HK-2 (cell line): ENCODE measurements around the gene SMARCA2.

Experiments
- DNase-seq: peaks from one replicate; pipeline ENCODE4 v3.0.0-alpha.2; 2018; ENCODE audit not compliant: unreplicated experiment

SMARCA2 gene

DNA sequence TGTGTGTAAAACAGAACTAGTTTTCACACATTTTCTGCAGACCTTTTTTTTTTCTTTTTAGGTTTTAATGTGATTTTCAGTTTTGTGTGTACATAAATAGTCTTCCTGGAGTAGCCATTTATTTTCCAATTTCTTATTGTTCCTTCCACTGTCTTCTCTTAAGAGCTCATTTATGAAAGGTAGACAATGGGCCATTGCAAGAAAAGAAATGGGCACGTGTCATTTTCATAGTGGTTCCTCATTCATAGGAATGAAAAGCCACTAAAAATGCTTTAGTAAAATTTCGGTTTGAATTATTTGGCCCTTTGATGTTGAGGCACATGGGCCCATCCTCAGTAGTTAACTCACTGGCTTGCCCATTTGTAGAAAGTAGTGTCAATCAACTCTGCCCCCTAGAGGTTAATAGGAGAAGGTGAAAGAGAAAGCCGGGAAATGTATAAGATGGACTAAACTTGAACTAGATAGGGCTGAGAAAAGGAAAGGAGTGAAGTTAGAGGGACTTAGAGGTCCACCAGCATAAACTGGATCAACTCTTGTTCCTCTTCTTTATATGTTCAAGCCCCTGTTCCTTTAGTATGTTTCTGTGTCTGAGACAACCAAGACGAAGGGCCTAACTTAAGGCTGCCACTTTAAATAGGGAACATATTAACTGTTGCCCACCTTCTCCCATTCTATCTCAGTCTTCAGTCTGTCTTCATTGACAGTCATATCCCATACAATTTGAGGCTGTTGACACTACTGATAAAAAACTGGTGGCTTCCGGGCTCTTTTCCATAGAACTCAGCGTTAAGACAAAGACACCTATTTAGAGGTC, 72.6 kb downstream of the SMARCA2 start:
- no peak for DNase-seq

DNA sequence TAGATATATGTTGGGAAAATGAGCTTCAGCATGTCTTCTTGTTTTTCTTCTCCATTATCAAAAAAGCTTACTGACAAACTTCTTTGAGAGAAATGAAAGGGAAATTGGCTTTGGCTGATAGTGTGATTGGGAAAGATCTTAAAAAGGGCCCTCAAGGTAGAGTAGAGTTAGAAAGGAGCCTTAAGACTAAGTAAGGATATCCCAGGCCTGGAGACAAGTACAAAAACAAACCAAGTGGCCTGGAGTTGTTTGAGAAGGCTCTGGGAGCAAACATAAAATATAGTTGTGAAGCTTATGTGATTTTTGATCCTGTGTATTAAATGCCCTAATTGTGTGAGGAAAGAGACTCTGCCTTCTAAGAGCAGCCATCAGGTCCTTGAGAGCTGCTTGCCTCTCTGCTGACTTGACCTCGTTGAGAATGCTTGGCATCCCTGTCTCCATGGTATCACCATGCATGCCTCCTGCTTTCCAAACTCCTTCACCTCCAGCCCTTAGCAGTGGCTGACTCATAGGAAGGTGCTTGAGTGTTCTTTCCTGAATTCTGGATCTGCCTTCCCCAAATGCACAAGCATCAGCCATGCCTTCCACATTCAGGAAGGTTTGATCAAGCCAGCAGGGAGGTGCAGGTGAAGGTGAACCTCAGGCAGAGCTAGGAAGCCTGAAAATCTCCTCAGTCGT, 78.9 kb downstream of the SMARCA2 start:
- no peak for DNase-seq

DNA sequence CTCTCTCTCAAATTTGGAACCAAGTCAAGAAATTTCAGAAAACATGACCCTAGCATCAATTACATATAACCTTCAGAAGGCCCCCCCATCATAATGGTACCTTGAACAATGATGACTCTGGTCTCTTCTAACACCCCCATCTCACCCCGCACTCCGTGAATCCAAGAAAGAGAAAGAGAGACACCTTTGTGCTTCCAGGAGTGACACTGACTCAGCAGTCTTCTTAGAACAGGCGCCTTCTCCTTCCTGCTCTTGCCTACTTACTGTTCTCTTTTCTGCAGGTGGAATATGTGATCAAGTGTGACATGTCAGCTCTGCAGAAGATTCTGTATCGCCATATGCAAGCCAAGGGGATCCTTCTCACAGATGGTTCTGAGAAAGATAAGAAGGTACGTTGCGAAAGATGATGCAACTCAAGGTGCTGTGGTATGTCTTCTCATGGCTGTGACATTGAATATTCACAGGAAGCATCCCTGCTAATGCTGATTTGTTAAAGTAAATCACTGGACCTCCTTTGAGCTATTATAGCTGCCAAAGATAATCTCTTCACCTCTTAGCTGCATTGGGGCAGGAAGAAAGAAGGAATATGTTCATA, 81.3 kb downstream of the SMARCA2 start:
- DNase-seq, result no peak

DNA sequence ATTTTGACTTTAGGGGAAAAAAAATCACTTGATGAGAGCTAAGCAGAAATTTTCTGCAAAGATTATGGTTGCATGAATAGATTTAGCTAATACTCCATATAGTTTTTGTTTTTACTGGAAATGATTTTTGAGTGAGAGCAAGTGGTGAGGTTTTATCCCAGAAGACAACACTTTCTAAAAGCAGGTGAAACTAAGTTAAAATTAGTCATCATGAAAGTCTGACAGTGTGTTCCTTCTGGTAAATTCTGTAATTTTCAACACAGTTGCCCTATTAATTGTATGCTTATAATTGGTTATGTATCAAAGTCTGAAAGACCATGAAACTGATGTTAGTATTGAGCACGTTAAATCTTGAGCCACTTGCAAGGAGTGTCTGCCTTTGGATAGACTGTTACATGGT, 91.5 kb downstream of the SMARCA2 start:
- DNase-seq, result no peak

GRCh38 chr9:2107906-2108451, 92.8 kb downstream of the SMARCA2 start:
- no peak for DNase-seq

DNA sequence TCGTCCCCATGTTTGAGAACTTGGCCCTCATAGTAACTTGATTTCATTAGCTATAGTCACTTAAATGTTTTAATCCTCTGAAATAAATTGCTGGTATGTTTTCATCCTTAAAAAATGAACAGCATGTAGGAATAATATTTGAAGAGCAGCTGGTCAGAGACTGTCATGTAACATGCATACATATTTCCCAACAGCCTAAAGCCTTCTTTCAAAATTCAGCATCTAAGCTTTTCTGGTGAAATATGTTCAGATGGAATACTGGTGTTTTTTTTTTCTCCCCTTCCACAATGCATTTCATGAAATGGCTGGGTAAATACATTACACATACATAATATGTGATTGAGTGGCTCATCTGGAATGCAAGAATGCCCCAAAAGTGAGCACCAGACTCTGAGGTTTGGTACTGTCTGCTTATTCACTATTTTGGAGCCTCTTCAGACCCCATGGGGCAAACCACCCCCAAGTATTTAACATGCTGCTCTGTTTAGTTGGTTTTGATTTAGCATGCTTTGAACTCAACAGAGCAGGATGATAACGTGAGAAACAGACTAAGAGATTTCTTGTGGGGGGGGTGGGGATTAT, 94.0 kb downstream of the SMARCA2 start:
- DNase-seq, result peak; percentile 14

GRCh38 chr9:2110036-2110435, 94.9 kb downstream of the SMARCA2 start:
- no peak for DNase-seq

- DNase-seq, result no peak
Measured at GRCh38 chr9:2116073-2116472, 100.9 kb downstream of the SMARCA2 start.

DNA sequence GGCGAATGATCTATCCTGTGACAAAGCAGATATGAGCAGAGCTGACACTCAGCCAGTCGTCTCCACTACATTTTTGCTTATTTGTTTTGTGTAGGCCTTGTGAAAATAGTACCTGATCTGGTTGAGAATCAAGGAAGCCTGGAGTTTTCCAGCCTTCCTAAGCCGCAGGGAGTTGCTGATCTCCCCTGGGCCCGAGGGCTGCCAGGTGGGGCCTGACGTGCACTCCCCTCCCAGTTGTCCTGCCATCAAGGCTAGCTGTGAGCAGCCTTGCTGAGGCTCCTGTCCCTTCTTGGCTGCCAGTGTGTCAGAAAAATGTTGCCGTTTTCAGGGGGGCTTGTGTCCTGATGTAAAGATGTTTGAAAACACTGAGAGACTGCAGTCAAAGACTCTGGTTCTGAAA, 102.4 kb downstream of the SMARCA2 start:
- DNase-seq, result no peak

DNA sequence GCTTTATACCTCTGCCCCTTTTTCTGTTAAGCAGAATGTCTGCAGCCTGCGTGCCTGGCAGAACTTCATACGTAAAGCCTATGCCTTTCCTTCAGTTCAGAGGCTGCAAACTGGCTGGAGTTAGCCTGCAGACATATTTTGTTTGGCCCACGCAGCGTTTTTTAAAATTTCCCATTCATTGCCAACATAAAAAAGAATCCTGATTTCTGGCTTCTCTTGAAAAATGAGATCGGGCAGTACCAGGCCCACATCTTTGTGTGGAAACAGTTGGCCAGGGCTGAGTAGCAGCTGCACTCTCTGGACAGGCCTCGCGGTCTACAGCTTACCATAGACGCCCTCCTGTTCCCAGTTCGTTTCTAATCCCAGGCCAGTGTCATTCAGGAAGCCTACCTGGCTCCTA, 104.4 kb downstream of the SMARCA2 start:
- DNase-seq, result no peak

DNA sequence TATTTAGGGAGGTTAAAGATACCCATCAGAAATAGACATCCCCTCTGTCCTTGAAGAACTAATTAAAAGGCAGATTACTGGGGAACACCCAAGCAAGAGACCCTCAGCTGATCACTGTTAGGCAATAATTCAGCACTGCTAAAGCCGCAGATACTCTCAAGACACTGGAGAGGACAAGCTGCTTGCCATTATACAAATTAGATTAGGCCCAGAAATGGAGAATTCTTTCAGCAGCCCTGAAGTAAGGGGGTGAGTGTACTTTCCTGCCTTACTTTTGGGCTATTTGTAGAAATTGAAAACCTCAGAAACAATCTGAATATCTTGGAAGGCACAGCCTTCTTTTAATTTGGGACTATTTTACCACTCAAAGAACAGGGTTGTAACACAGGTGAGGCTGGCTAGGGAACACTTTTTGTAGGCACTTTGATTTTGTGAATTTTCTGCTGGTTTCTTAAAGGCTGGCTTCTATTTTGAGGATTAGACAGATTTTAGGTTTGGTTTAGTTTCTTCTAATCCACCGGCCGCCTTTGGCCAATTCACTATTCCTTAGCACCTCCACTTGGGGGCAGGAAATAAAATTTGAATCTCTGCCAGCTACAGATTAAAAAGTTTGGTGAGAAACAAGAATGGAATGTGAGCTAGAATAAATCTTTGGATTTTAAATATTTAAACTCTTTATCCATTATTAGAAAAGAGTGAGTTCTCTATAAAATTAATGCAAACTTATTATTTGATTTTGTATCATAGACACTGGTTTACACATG, 106.0 kb downstream of the SMARCA2 start:
- DNase-seq, result no peak

DNA sequence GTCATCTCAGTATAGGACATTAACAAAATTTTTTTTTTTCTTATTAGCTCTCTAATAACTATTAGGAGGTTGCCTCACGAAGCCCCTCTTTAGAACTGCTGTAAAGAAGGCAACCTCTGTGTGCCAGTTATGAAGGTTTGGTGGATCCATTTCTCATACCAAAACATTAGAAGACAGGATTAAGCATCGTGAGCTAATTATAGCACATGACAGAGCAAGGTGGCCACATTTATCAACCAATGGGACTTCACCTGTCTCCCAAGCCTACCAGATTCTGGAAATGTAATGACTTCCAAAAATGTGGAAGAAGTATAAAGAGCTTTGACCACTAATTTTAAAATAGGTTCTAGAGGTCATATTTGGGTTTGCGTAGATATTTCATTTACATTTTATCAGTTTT, 107.2 kb downstream of the SMARCA2 start:
- no peak for DNase-seq

GRCh38 chr9:2125906-2126305, 110.8 kb downstream of the SMARCA2 start:
- DNase-seq, result no peak

- DNase-seq, result no peak
Measured at GRCh38 chr9:2126331-2126803, 111.2 kb downstream of the SMARCA2 start.

- peak; percentile 13 for DNase-seq
Measured at GRCh38 chr9:2127486-2127885, 112.3 kb downstream of the SMARCA2 start.

- DNase-seq, result no peak
Measured at GRCh38 chr9:2128141-2128540, 113.0 kb downstream of the SMARCA2 start.

DNA sequence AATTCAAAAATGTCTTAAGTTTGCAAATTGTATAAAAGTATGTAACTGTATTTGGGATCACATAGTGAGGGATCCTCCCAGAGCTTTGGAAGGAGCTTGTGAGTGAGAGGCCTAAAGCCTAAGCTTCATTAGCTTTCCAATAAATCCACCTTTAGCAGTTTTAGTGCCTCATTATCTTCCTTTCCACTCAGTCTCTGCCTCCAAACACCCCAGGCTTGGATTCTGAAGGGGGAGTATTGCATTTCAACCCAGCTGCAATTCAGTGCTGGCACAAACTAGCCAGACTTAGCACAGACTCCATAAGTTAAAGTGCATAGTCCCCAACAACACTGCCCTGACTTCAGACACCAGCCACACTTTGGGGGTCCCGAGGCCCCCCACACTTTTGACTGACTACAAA, 113.5 kb downstream of the SMARCA2 start:
- no peak for DNase-seq

DNA sequence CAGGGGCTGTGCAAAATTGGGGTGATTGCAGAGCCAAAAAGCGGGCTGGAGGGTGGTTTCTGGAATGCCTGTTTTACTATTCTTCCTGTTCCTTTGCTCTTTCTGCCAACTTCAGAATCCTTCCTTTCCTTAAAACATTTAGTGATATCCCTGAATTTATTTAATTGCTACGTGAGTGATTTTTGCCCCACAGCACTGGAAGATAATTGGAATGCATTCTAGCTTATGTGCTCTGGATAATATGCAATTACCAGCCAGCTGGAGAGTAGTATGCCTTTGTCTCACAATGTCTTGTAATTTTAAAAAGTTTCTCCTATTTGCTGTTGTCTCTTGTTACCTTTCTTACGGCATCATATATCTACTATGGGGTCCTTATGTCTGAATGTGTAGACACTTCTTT, 115.8 kb downstream of the SMARCA2 start:
- DNase-seq, result no peak

DNA sequence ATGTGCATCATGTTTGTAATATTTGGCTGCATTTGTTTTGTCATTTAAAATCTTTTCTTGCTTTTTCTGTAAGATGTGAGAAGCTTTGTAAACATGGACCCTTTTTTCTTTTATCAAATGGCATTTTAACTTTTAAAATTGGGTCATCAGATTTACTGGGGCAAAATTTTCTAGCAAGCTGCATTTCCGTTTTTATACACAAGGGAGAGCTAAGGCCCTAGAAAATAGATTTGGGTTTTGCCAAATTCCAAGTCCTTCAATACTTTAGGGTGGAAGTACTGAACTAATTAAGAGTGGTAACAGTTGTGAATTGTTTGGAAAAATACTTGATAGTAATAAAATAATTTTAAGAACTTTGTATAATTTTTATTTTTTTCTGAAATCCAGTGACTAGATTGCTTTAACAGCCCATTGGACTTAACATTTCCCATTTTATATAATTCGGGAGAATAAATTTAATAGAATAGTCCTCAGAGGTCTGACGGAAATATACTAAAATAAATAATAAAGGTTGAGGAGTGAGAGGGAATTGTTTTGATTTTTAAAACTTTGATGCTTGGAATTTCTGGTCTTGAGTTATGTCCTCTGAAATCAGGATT, 117.4 kb downstream of the SMARCA2 start:
- no peak for DNase-seq

DNA sequence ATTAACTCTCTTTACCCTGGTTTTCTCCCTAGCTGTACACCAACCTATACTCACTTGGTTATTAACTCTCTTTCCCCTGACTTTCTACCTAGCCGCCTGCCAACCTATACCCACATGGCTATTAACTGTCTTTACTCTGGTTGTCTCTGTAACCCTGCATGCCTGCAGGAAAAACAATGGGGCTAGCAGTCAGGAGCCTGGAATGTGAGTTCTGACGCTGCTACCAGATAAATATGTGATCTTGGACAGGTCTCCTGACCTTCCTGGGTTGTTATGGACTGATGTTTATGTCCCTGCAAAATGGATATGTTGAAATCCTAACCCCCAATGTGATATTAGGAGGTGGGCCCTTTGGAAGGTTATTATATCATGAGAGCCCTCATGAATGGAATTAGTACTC, 119.2 kb downstream of the SMARCA2 start:
- no peak for DNase-seq

DNA sequence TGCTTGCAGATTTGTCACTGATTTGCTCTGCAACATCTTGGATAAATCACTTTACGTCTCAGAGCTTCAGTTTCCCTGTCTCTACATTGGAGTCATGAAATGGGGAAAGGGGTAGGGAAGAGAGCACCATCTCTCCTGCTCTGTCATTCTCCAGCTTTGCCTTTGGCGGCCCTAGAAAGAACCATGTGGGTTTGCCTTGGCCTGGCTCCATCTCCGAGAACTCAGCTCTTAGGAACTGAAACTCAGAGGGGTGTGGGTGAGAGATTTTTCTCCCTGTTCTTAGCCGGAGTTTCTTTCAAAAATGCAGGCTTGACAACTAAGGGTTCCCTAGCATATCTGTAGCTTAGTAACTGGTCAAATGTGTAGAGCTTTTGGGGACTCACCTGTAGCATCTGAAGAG, 123.5 kb downstream of the SMARCA2 start:
- DNase-seq, result no peak
